ENCODE results near the gene PPP1R14C. TPM values are rescaled to one million over a fixed set of nuclear protein-coding genes. Genes with fewer than 3 reads are reported as not detected.
"Not testable (repeated sequence)": the region's sequence is repeated elsewhere in the genome, so short reads cannot be mapped to it uniquely, and the experiment has no call there.

The PPP1R14C gene
- total RNA-seq, 1 donor from 2014 or later: 12.6 TPM

- Mint-ChIP-seq H3K27me3 (no peaks in the 10 kb centered on the region), H3K4me1 (ENCODE audit: unreplicated experiment) (peaks cover 4% of the 10 kb centered on the region), H3K36me3 (peaks cover 6% of the 10 kb centered on the region), H3K4me3 (no peak overlapping the region), H3K27ac (no peak overlapping the region), H3K9me3 (peaks cover 5% of the 10 kb centered on the region)
- DNase-seq (ENCODE audit: extremely low spot score, unreplicated experiment): no peak
- no peak for TF ChIP-seq CTCF (conservative IDR thresholded peaks at IDR 0.05)
Observed at GRCh38 chr6:150238846-150239407, 96.1 kb downstream of the PPP1R14C start.

- H3K4me3 Mint-ChIP-seq; H3K27me3 Mint-ChIP-seq; DNase-seq (ENCODE audit: extremely low spot score, unreplicated experiment); H3K9me3 Mint-ChIP-seq; H3K4me1 Mint-ChIP-seq (ENCODE audit: unreplicated experiment); H3K27ac Mint-ChIP-seq; H3K36me3 Mint-ChIP-seq: not testable (repeated sequence)
Observed at GRCh38 chr6:150241756-150242155, 98.9 kb downstream of the PPP1R14C start.

- DNase-seq (ENCODE audit: extremely low spot score, unreplicated experiment): no peak
- Mint-ChIP-seq H3K4me3 (no peak overlapping the region), H3K4me1 (ENCODE audit: unreplicated experiment) (no peaks in the 10 kb centered on the region), H3K9me3 (peaks cover 4% of the 10 kb centered on the region), H3K27me3 (no peaks in the 10 kb centered on the region), H3K36me3 (peaks cover 3% of the 10 kb centered on the region), H3K27ac (no peak overlapping the region)
- TF ChIP-seq CTCF (conservative IDR thresholded peaks at IDR 0.05): no peak
Observed at GRCh38 chr6:150243620-150244314, 100.9 kb downstream of the PPP1R14C start.

DNA sequence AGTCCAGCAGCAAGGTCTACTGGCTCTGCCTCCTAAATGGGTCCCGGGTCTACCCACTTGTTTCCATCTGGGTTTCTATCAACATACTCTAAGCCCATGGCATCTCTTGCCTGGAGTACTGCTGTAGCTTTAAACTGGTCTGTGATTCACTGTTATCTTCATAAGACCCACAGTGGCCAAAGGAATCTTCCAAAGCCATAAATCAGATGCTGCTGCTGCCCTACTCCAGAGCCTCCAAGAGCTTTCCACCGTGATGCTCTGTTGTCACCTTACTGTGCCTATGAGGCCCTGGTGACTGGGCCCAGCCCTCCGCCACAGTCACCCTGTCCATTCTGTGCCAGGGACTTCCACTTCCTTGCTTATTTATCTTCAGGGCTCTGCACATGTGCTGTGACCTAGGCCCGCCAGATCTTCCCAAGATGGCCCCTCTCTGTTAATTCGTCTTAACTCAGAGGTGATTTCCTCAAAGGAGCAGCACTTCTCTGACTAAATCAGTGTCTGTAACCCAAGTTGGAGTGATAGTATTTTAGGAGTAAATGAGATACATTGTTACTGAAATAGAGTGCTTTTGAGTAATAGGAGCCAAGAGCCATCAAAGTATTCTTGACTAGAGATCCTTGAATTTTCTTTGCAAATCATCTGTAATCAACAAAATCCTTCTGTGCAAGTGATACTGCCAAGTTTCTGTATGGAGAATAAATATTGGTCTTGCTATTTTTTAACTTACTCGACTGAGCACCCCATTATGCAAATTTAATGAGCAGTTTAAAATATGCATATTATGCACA lies 102.5 kb downstream of the PPP1R14C start:
- peaks cover 1% of the 10 kb centered on the region for H3K9me3 Mint-ChIP-seq
- no peak overlapping the region for H3K4me3 Mint-ChIP-seq
- peaks cover under 1% of the 10 kb centered on the region for H3K4me1 Mint-ChIP-seq (ENCODE audit: unreplicated experiment)
- no peak for DNase-seq (ENCODE audit: extremely low spot score, unreplicated experiment)
- H3K27ac Mint-ChIP-seq: no peak overlapping the region
- H3K36me3 Mint-ChIP-seq: peaks cover 10% of the 10 kb centered on the region
- no peaks in the 10 kb centered on the region for H3K27me3 Mint-ChIP-seq
- TF ChIP-seq CTCF (conservative IDR thresholded peaks at IDR 0.05): no peak

DNA sequence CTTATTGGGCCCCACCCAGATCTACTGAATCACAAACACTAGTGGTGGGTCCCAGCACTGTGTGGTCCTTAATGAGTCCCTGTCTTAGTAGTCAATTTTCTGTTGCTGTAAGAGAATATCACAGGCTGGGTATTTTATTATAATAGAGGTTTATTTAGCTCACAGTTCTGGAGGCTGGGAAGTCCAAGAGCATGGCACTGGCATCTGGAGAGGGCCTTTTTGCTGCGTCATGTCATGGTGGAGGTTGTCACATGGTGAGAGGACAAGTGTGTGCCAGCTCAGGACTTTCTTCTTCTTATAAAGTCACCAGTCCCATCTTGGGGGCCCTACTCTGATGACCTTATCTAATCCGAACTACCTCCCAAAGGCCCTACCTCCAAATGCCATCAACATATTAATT lies 105.0 kb downstream of the PPP1R14C start:
- H3K4me1 Mint-ChIP-seq (ENCODE audit: unreplicated experiment): peaks cover 17% of the 10 kb centered on the region
- H3K27me3 Mint-ChIP-seq: no peaks in the 10 kb centered on the region
- peaks cover 22% of the 10 kb centered on the region for H3K36me3 Mint-ChIP-seq
- no peak for DNase-seq (ENCODE audit: extremely low spot score, unreplicated experiment)
- no peak overlapping the region for H3K4me3 Mint-ChIP-seq
- H3K27ac Mint-ChIP-seq: no peak overlapping the region
- H3K9me3 Mint-ChIP-seq: peaks cover 13% of the 10 kb centered on the region
- TF ChIP-seq CTCF (conservative IDR thresholded peaks at IDR 0.05): no peak

GRCh38 chr6:150248300-150248699 lies 105.5 kb downstream of the PPP1R14C start:
- DNase-seq (ENCODE audit: extremely low spot score, unreplicated experiment): no peak
- no peaks in the 10 kb centered on the region for H3K27me3 Mint-ChIP-seq
- peaks cover 13% of the 10 kb centered on the region for H3K9me3 Mint-ChIP-seq
- H3K36me3 Mint-ChIP-seq: peaks cover 22% of the 10 kb centered on the region
- H3K27ac Mint-ChIP-seq: no peak overlapping the region
- no peak for TF ChIP-seq CTCF (conservative IDR thresholded peaks at IDR 0.05)
- H3K4me1 Mint-ChIP-seq (ENCODE audit: unreplicated experiment): peaks cover 20% of the 10 kb centered on the region
- no peak overlapping the region for H3K4me3 Mint-ChIP-seq

All from type B pancreatic cell (in vitro differentiated cells).